ENCODE measurements around the gene FLAD1.
"Not testable (repeated sequence)": the region's sequence is repeated elsewhere in the genome, so short reads cannot be mapped to it uniquely, and the experiment has no call there.

FLAD1 gene

DNA sequence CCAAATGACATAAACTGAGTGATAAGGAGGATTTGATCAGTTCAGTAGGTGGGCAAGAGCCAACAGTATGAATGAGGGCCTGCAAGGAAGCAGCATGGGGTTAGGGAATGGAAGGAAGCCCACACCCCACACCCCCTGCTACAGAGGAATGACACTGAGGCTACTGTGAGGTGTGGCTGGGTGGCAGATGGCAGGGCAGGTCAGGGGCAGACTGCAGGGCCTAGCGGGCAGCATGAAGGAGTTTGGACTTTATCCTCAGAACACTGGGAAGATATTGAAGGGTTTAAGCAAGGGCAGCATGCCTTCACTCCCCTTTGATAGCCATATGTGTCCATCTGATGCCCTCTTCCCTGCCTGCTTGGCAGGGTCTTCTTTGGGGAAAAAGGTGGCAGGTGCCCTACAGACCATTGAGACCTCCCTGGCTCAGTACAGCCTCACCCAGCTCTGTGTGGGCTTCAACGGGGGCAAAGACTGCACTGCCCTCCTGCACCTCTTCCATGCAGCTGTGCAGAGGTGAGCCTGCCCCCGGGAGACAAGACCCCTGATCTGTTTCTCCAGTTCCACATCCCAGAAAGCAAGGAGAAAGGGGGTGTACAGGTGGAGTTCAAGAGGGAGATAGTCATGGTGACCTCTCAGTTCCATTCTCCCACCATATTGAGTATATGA is 6.2 kb downstream of the FLAD1 start:
- no peaks in the 10 kb centered on the region for H3K9me3 ChIP-seq (ENCODE audit: control insufficient read depth in 2 of 2, low read length in 2 of 2)
- no peak overlapping the region for H3K4me3 ChIP-seq (ENCODE audit: low read length in 2 of 2)
- H3K9ac ChIP-seq (ENCODE audit: low read depth in 1 of 2, low read length in 2 of 2): no peak overlapping the region
- no peak overlapping the region for H3K27ac ChIP-seq (ENCODE audit: low read depth in 2 of 2, low read length in 2 of 2)
- H3K36me3 ChIP-seq (ENCODE audit: control insufficient read depth in 2 of 2, insufficient read depth in 2 of 2, low read length in 2 of 2): peaks cover 9 to 35% of the 10 kb centered on the region in 2 donors
- H3K4me1 ChIP-seq (ENCODE audit: control insufficient read depth in 2 of 2, insufficient read depth in 2 of 2, low read length in 2 of 2): peaks cover 3 to 8% of the 10 kb centered on the region in 2 donors
- H3K27me3 ChIP-seq (ENCODE audit: control insufficient read depth in 2 of 2, insufficient read depth in 2 of 2, low read length in 2 of 2): no peaks in the 10 kb centered on the region

DNA sequence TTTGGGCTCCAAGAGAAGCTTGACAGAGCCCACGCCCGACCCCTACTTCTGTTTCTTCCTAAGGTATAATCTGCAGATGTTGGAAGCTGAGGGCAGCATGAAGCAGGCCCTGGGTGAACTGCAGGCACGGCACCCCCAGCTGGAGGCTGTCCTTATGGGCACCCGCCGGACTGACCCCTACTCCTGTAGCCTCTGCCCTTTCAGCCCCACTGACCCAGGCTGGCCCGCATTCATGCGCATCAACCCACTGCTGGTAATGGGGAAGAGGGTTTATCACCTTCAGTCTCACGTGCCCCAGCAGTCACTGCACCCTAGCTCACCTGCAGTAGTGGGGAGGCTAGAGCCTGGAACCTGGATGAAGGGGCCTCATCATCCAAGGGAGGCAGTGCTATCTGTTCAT is 7.1 kb downstream of the FLAD1 start:
- H3K36me3 ChIP-seq (ENCODE audit: control insufficient read depth in 2 of 2, insufficient read depth in 2 of 2, low read length in 2 of 2): peaks cover 9 to 35% of the 10 kb centered on the region in 2 donors
- peaks cover 3 to 5% of the 10 kb centered on the region in 2 donors for H3K4me1 ChIP-seq (ENCODE audit: control insufficient read depth in 2 of 2, insufficient read depth in 2 of 2, low read length in 2 of 2)
- no peaks in the 10 kb centered on the region for H3K9me3 ChIP-seq (ENCODE audit: control insufficient read depth in 2 of 2, low read length in 2 of 2)
- no peak overlapping the region for H3K27ac ChIP-seq (ENCODE audit: low read depth in 2 of 2, low read length in 2 of 2)
- no peaks in the 10 kb centered on the region for H3K27me3 ChIP-seq (ENCODE audit: control insufficient read depth in 2 of 2, insufficient read depth in 2 of 2, low read length in 2 of 2)
- H3K4me3 ChIP-seq (ENCODE audit: low read length in 2 of 2): no peak overlapping the region
- no peak overlapping the region for H3K9ac ChIP-seq (ENCODE audit: low read depth in 1 of 2, low read length in 2 of 2)

DNA sequence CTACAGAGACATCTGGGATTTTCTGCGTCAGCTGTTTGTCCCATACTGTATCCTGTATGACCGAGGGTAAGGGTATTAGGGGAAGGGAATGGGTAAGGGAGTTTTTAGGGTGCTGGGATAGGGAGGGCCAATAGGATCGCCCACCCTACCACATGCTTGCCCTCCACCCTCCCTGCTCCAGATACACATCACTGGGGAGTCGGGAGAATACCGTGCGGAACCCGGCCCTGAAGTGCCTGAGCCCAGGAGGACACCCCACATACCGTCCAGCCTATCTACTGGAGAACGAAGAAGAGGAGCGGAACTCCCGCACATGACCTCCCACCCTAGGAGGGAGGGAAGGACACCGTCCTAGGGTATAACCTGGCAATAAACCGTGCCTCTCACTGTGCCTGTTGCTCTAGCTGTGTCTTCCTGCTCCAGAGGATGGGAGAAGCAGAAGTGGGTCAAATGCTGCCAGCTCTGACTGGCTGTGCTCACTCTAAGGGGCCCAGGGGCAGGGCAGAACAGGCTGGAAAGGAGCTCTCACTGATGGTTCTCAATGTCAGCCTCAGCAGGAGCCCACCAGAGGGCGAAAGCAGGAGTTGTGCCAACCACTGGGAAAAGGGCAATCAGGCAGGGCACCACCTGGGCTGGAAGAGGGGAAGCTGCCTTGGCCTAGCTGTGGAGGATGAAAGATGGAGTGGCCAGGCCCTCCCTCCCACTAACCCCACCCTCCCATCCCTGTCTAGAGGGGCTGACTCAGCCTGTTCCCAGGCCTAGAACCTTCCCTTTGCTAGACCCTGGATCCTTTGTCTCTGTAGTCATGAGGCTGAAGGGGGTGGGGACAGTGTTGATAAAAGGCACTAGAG is 9.8 kb downstream of the FLAD1 start:
- Histone ChIP-seq H3K4me1 (ENCODE audit: control insufficient read depth in 2 of 2, insufficient read depth in 2 of 2, low read length in 2 of 2) (peaks cover 5 to 9% of the 10 kb centered on the region in 2 donors), H3K36me3 (ENCODE audit: control insufficient read depth in 2 of 2, insufficient read depth in 2 of 2, low read length in 2 of 2) (peaks cover 9 to 28% of the 10 kb centered on the region in 2 donors), H3K9ac (ENCODE audit: low read depth in 1 of 2, low read length in 2 of 2) (no peak overlapping the region), H3K9me3 (ENCODE audit: control insufficient read depth in 2 of 2, low read length in 2 of 2) (no peaks in the 10 kb centered on the region), H3K27ac (ENCODE audit: low read depth in 2 of 2, low read length in 2 of 2) (no peak overlapping the region), H3K27me3 (ENCODE audit: control insufficient read depth in 2 of 2, insufficient read depth in 2 of 2, low read length in 2 of 2) (no peaks in the 10 kb centered on the region), H3K4me3 (ENCODE audit: low read length in 2 of 2) (no peak overlapping the region)

DNA sequence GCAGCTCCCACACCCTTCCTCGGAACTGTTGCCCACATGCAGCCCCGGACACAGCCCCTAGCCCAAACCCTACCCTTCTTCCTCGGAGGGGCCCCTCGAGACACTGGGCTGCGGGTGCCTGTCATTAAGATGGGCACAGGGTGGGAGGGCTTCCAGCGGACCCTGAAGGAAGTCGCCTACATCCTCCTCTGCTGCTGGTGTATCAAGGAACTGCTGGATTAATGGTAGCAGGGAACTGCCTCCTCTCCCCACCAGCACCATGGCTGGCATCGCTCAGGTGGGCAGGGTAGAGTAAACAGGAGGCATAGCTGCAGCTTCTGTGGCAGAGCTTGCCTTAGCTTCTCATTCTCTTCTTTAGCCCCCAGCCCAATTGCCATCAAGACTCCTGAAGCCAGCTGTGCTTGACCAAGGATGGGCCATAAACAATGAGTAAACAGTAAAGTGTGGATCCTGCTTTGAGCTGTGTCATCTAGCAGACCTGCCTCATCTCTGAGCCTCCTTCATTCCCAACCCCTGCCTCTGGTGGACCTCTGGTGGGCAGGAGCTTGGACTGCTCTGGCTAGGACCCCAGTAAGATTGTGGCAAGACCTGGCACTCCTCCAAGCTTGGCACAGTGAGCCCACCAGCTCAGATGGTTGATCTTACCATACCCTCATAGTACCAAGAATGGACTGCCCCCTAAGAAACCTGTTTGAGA is 10.6 kb downstream of the FLAD1 start, which contains the start of gene LENEP:
LENEP (plus strand) TSS at position 15 of the 697 bp plus-strand sequence; CDS start at position 37, 22 bp downstream.
- no peak within 1 kb of the TSS for H3K4me3 ChIP-seq (ENCODE audit: low read length in 2 of 2)
- no peak within 1 kb of the TSS for H3K9ac ChIP-seq (ENCODE audit: low read depth in 1 of 2, low read length in 2 of 2)
- no peaks in the 10 kb centered on the region for H3K9me3 ChIP-seq (ENCODE audit: control insufficient read depth in 2 of 2, low read length in 2 of 2)
- H3K4me1 ChIP-seq (ENCODE audit: control insufficient read depth in 2 of 2, insufficient read depth in 2 of 2, low read length in 2 of 2): peaks cover 5 to 9% of the 10 kb centered on the region in 2 donors
- peaks cover 4 to 20% of the 10 kb centered on the region in 2 donors for H3K36me3 ChIP-seq (ENCODE audit: control insufficient read depth in 2 of 2, insufficient read depth in 2 of 2, low read length in 2 of 2)
- H3K27me3 ChIP-seq (ENCODE audit: control insufficient read depth in 2 of 2, insufficient read depth in 2 of 2, low read length in 2 of 2): no peaks in the 10 kb centered on the region
- no peak within 1 kb of the TSS for H3K27ac ChIP-seq (ENCODE audit: low read depth in 2 of 2, low read length in 2 of 2)

DNA sequence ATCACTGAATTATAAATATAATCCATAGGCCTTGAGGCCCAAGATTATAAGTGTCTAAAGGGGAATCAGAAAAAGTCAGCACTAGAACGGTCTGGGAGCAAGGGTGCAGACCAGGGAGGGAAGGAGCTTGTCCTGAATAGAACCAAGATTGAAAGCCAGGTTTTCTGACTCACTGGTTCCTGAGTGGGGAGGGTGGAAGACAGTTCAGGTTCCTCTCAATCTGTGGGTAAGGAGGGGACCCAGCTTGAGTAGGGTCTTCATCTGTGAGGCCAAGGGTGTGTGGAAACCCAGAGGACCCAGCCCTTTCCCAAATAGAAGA is 11.1 kb downstream of the FLAD1 start:
- Histone ChIP-seq H3K9me3 (ENCODE audit: control insufficient read depth in 2 of 2, low read length in 2 of 2) (no peaks in the 10 kb centered on the region), H3K36me3 (ENCODE audit: control insufficient read depth in 2 of 2, insufficient read depth in 2 of 2, low read length in 2 of 2) (peaks cover 4 to 15% of the 10 kb centered on the region in 2 donors), H3K27me3 (ENCODE audit: control insufficient read depth in 2 of 2, insufficient read depth in 2 of 2, low read length in 2 of 2) (no peaks in the 10 kb centered on the region), H3K27ac (ENCODE audit: low read depth in 2 of 2, low read length in 2 of 2) (no peak overlapping the region), H3K9ac (ENCODE audit: low read depth in 1 of 2, low read length in 2 of 2) (no peak overlapping the region), H3K4me1 (ENCODE audit: control insufficient read depth in 2 of 2, insufficient read depth in 2 of 2, low read length in 2 of 2) (peaks cover 4 to 13% of the 10 kb centered on the region in 2 donors), H3K4me3 (ENCODE audit: low read length in 2 of 2) (no peak overlapping the region)

DNA sequence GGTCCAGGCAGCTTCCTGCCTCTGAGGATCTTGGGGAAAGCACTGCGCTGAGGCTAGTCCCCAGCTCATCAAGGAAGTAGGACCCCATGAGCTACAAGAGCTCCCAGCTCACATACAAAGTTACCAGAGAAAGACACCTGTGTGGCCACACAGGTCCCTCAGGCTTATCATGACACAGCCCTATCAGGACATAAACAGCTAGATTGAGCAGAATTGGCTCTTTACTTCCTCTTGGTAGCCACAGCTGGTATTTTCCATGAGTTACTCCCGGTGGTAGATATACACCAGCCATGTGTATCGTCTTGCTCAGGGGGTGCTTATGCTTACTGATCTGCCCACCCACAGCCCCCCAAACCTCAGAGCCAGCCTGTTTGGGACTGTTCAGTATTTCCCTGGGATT is 11.4 kb downstream of the FLAD1 start:
- Histone ChIP-seq H3K27ac (ENCODE audit: low read depth in 2 of 2, low read length in 2 of 2) (no peak overlapping the region), H3K9me3 (ENCODE audit: control insufficient read depth in 2 of 2, low read length in 2 of 2) (no peaks in the 10 kb centered on the region), H3K36me3 (ENCODE audit: control insufficient read depth in 2 of 2, insufficient read depth in 2 of 2, low read length in 2 of 2) (peaks cover 4 to 11% of the 10 kb centered on the region in 2 donors), H3K9ac (ENCODE audit: low read depth in 1 of 2, low read length in 2 of 2) (no peak overlapping the region), H3K4me3 (ENCODE audit: low read length in 2 of 2) (no peak overlapping the region), H3K4me1 (ENCODE audit: control insufficient read depth in 2 of 2, insufficient read depth in 2 of 2, low read length in 2 of 2) (peaks cover 2 to 12% of the 10 kb centered on the region in 2 donors), H3K27me3 (ENCODE audit: control insufficient read depth in 2 of 2, insufficient read depth in 2 of 2, low read length in 2 of 2) (no peaks in the 10 kb centered on the region)

DNA sequence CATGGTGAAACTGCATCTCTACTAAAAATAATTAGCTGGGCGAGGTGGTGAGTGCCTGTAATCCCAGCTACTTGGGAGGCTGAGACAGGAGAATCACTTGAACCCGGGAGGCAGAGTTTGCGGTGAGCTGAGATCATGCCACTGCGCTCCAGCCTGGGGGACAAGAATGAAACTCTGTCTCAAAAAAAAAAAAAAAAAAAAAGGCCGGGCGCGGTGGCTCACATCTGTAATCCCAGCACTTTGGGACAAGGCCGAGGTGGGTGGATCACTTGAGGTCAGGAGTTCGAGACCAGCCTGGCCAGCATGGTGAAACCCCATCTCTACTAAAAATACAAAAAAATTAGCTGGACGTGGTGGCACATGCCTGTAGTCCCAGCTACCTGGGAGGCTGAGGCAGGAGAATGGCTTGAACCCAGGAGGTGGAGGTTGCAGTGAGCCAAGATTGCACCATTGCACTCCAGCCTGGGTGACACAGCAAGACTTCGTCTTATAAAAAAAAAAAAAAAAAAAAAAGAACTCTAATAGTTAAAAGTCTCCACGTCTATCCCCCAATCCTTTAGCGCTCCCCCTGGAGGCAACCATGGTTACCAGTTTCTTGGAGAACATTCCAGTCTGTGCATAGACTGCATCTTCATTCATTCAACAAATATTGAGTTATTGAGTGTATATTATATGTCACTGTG is 12.3 kb downstream of the FLAD1 start:
- H3K4me1 ChIP-seq (ENCODE audit: control insufficient read depth in 2 of 2, insufficient read depth in 2 of 2, low read length in 2 of 2): peaks cover 8 to 19% of the 10 kb centered on the region in 2 donors
- not testable (repeated sequence) for H3K4me3 ChIP-seq (ENCODE audit: low read length in 2 of 2); H3K9ac ChIP-seq (ENCODE audit: low read depth in 1 of 2, low read length in 2 of 2); H3K9me3 ChIP-seq (ENCODE audit: control insufficient read depth in 2 of 2, low read length in 2 of 2); H3K27me3 ChIP-seq (ENCODE audit: control insufficient read depth in 2 of 2, insufficient read depth in 2 of 2, low read length in 2 of 2); H3K27ac ChIP-seq (ENCODE audit: low read depth in 2 of 2, low read length in 2 of 2); H3K36me3 ChIP-seq (ENCODE audit: control insufficient read depth in 2 of 2, insufficient read depth in 2 of 2, low read length in 2 of 2)

DNA sequence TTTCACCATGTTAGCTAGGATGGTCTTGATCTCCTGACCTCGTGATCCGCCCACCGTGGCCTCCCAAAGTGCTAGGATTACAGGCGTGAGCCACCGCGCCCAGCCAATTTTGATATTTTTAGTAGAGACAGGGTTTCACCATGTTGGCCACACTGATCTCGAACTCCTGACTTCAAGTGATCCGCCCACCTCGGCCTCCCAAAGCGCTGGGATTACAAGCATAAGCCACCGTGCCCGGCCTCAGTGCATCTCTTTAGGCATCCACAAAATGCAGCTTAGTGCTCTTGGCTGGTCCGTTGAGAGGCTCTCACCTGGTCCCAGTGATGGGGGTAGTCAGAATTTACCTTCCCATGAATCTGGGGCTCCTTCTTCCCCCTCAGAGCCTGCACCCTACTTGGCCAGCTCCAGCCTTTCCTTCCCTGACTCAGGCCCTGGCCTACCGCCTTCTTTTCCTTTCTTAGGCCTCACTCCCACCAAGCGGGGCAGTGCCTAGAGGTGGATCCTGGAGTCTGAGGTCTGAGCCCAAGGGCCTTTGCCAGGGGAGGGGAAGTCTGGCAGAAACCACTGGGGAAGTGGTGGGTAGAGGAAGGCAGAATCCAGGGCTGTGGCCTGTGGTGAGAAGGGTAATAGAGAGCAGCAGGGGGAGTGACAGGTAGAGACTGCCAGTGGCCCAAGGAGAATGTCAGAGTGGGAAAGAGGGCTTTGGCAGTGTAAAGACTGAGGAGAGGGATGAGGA is 14.0 kb downstream of the FLAD1 start:
- Histone ChIP-seq H3K27ac (ENCODE audit: low read depth in 2 of 2, low read length in 2 of 2) (no peak overlapping the region), H3K4me1 (ENCODE audit: control insufficient read depth in 2 of 2, insufficient read depth in 2 of 2, low read length in 2 of 2) (peaks cover 8 to 21% of the 10 kb centered on the region in 2 donors), H3K27me3 (ENCODE audit: control insufficient read depth in 2 of 2, insufficient read depth in 2 of 2, low read length in 2 of 2) (no peaks in the 10 kb centered on the region), H3K36me3 (ENCODE audit: control insufficient read depth in 2 of 2, insufficient read depth in 2 of 2, low read length in 2 of 2) (peaks cover 0 to 2% of the 10 kb centered on the region in 2 donors), H3K9ac (ENCODE audit: low read depth in 1 of 2, low read length in 2 of 2) (no peak overlapping the region), H3K9me3 (ENCODE audit: control insufficient read depth in 2 of 2, low read length in 2 of 2) (no peaks in the 10 kb centered on the region), H3K4me3 (ENCODE audit: low read length in 2 of 2) (no peak overlapping the region)

DNA sequence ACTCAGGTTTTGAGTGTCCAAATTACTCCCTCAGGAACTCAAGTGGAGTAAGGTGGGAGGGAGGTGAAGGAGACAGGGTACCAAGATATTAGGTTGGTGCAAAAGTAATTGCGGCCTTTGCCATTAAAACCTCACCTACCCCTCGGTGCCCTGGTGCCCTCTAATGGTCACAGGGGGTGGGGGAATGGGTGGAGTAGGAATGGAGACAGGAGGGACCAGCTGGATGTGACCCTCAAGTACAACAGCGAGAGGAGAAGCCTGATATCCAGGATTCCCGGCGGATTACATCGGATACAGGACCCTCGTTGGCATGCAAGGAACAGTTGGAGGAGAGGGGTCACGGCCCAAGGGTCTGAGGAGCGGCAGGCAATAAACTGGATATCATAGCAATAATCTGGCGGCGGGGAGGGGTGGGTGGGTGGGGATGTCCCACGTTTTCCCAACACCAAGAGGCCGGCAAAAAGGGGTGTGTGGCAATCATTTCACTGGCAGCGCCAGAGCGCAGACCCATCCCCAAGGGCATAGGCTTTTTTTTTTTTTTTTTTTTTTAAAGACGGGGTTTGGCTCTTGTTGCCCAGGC is 15.1 kb downstream of the FLAD1 start:
- H3K36me3 ChIP-seq (ENCODE audit: control insufficient read depth in 2 of 2, insufficient read depth in 2 of 2, low read length in 2 of 2): peaks cover 0 to 3% of the 10 kb centered on the region in 2 donors
- H3K4me3 ChIP-seq (ENCODE audit: low read length in 2 of 2): no peak overlapping the region
- no peak overlapping the region for H3K27ac ChIP-seq (ENCODE audit: low read depth in 2 of 2, low read length in 2 of 2)
- no peaks in the 10 kb centered on the region for H3K27me3 ChIP-seq (ENCODE audit: control insufficient read depth in 2 of 2, insufficient read depth in 2 of 2, low read length in 2 of 2)
- no peak overlapping the region for H3K9ac ChIP-seq (ENCODE audit: low read depth in 1 of 2, low read length in 2 of 2)
- H3K4me1 ChIP-seq (ENCODE audit: control insufficient read depth in 2 of 2, insufficient read depth in 2 of 2, low read length in 2 of 2): peaks cover 8 to 21% of the 10 kb centered on the region in 2 donors
- no peaks in the 10 kb centered on the region for H3K9me3 ChIP-seq (ENCODE audit: control insufficient read depth in 2 of 2, low read length in 2 of 2)
